A172 (cell line): ENCODE results near the gene ANKS1B. TPM values are rescaled to one million over a fixed set of nuclear protein-coding genes. Genes with fewer than 3 reads are reported as not detected.
"Not testable (repeated sequence)": the region's sequence is repeated elsewhere in the genome, so short reads cannot be mapped to it uniquely, and the experiment has no call there.

Source experiments
- DNase-seq: peaks from one replicate; pipeline ENCODE4 v3.0.0-alpha.2; 2015; ENCODE audit warnings: low spot score
- total RNA-seq: library from RNA; depleted of rRNA; stranded (reverse); fragments of >200 nt; shearing (Covaris generic); gene quantifications from 2 replicates; pipeline ENCODE4 v1.2.3, GENCODE V29; 2014

The ANKS1B gene
- total RNA-seq, 1 experiment from 2014 or later = 0.24 TPM

DNA sequence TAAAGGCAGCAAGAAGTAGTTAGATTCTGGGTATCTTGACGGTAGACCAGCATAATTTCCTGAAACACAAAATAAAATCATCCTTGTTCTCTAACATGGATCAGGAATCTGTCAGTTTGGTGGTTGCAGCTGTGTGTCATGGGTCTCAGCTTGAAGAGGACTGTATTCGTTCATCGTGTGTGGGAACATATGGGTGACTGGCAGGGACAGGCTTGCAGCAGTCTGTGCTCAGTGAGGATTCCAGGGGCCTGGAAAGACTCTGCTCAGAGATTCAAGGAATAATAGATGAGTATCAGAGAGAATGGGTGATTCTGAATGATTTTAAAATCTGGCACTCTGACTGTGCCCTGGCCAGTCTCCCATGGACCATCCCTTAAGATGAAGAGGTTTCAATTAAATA is 918.0 kb downstream of the ANKS1B start:
- no peak for DNase-seq

DNA sequence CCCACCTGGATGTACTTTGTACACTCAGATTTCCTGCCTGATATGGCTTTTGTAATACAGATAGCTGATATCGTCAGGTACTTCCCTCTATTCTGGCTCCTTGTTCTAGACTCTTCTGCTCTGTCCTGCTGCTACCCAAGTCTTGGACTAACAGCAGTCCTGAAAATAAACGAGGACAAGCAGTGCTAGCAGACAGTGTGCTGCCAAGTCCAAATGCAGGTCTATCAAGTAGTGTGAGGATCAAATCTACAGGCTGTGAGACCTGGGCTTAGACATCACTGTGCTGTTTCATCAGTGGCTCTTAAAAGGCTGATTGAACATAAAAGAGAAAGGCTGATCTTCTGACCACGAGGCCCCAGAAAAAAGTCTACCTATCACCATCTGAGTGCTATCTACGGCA is 921.6 kb downstream of the ANKS1B start:
- DNase-seq = no peak

DNA sequence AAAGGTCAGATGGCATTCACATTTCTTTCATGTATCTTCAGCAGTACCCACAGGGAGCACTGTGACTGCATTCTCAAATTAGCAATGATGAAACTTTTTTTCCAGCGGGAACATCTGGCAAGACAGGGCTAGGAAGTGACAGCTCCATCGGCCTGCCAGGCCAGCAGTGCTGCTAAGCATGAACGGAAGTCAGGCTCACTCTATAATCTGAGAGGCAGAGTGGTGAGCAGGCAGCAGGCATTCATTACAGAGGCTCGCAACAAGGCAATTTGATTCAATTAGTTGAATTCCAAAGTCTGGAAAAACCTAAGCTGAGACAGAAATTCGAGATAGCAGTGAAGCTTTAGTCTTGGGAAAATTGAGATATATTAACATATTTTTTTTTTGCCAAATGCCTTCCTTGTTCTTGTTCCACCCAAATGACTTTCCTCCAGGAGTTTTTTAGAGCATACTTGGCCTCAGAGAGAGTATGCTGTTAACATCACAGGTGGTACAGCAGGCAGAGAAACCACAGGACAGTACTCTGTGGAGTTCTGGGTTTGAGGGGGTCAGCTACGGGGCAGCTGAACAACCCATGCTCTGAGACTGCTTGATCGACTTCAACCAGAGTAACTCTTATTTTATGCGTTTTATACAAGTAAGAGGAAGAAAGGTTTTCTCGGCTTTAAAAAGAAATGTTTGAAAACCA is 924.8 kb downstream of the ANKS1B start:
- DNase-seq = peak; percentile 8

DNA sequence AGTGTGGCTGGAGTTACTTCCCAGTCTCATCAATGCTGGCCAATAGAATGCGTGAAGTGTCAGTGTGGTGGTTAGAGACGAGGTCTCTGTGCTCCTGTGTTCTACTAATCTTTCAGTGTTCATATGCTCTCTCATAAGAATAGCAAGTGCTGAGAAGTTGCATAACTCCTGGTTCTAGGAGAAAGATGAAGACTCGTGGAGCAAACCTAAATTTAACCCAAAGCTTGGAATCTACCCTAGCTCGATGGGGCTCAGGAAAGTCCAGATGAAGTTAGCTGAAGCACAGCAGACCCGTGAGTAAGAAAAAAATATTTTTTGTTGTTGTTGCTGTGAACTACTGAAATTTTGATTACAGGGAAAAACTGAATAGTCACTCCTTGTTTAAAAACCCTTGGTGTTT is 927.1 kb downstream of the ANKS1B start:
- no peak for DNase-seq

DNA sequence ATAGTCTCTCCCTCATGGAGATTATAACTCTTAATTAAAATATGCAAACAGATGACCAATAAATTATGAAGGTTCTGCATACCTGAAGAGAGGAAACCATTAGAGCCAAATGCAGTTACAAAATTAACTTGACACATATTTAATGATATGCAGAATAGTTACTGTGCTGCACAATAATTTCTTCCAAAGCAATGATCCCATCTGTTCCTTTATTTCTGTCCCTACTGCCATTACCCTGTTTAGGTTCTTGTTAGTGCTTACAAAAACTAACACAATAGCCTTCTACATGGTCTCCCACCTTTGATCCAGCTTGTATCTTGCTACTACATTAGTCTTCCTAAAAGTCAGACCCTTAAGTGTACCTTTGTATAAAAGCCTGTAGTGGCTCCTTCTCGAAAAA is 928.5 kb downstream of the ANKS1B start:
- DNase-seq = no peak

DNA sequence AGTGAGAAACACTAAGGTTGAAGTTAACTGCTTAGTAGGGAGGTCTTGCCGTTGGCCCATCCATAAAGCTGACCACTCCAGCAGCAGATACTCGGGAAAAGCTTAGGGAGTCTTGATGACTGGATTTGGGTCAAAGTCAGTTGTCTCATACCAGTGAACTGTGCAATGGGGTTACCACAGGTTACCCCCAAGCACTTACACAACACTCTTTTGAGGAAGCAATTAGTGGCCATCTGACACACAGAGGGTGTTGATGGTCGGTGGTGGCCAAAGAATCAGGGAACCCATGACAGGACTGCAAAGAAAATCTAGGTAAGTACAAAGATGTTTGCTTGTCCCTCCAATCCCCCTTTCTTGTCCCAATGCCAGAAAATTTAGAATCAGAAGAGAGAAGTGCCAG is 929.4 kb downstream of the ANKS1B start:
- no peak for DNase-seq

DNA sequence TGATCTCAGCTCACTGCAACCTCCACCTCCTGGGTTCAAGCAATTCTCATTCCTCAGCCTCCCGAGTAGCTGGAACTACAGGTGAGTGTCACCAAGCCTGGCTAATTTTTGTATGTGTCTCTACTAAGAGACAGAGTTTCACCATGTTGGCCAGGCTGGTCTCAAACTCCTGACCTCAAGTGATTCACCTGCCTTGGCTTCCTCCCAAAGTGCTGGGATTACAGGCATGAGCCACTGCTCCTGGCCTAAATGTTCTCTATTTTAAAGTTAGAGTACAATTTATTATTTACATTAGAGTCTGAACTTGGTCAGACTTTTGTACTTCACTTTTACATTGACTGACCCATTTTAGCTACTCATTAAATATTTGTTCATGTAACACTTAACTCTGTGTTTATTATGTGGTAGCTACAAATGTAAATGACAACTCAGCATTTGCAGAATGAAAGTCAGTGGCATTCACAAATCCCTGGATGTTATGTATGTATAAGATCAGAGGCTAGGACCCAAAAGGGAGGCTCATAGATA is 930.1 kb downstream of the ANKS1B start:
- no peak for DNase-seq

DNA sequence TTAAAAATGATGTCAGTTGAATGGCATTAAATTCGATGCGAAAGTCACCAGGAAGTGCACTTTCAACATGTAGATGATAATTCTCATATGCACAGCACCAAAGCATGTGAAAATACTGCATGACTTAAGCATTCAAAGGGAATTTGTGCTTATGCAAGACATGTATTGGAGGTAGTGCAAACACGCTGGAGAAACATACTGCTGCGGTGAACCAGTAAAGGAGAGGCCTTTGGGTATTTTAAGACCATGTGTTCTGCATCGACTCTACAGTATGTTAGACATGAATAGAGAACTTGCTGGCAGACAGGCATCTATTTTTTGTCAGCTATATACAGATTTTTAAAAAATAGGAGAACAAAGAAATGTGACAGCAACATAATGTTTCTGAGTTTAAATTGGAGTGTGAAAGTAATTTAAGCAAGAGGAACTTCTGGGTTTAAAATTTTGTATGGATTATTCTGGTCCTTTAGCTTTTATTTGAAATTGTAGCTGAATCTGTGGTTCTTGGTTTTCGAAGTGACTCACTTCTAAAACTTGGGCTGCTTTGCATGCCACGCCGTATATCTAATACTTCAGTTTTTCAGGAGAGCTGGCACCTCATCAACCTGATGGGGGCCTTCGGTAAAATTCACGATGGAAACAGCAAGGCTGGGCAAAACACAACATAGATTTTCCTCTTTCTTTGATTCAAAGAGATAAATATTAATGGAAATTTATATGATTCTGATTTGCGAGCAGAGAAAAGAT is 930.9 kb downstream of the ANKS1B start:
- DNase-seq = no peak

DNA sequence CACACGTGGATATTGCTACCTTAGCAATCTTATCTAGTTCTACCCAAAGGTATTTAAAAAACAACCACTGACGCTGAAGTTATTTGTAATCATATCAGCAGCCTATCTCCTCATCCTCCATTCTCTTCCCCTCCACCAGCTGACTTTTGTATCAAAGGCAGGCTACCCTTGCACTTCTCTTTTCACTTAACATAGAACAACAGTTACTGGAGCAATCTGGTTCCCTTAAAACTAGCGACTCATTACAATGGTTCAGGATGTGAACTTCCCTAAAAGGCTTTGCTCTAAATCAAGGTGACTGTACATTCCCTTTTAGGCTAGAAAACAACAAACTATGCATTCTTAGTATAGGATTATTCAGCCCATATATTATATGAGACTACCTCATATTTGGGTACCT is 935.0 kb downstream of the ANKS1B start:
- DNase-seq = no peak

DNA sequence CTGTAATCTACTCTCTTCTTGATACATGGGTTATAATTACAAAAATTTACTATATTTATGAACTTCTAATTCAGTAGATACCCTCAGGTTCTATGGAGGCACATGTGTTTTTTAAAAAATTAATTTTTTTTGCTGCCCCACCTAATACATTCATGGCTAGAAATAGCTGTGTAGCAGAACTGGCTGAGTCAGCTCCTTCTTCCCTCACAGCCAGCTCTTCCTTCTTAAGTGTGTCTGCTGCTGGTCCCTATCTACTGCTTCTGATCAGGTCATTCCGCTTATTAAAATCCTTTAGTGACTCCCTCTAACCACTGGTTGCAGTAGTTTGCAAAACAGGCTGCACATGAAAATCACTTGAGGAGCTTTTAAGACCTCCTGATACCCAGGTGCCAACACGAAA is 939.6 kb downstream of the ANKS1B start:
- no peak for DNase-seq

DNA sequence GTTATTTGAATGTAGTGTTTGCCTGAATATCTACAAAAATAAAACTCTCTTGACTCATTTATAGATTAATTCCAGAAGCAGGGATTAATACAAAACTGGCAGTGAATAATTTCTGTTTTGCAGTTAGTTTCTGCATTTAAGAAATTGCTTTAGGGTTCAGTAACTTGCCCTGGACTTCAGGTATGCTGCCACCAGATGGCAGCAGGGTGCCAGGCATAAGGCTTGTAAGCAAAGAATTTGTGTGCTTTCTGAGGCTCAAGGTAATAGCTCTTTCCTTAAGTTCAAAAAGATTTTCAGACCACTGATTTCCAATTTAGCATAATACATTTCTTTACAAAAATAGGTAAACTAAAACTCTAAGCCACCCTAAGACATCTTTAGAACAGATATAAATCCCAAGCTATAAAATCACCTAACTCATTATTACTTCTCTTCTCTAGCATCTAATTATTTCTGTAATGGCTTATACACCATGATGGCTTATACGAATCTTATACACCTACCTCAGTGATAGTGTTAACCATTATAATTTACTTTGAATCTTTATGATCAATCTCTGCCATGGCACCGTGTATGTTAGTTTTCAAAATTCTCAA is 941.3 kb downstream of the ANKS1B start:
- DNase-seq = peak; percentile 45

DNA sequence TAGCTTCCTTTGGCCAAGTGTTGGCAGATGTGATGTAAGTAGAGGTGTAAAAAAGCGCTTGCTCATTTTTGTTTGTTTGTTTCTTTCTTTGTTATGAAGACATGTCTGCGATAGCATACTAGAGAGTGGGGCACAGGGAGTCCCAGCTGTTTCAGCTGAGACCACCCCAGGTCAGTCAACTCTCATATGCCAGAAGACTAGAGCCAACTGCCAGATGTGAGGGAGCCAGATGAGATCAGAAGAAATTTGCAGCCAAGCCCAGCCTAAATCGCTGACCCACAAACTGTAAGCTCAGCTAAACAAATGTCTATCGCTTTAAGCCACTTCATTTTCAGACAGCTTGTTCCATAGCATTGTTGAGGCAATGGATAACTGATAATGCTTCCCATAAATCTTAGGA is 942.5 kb downstream of the ANKS1B start:
- no peak for DNase-seq

DNA sequence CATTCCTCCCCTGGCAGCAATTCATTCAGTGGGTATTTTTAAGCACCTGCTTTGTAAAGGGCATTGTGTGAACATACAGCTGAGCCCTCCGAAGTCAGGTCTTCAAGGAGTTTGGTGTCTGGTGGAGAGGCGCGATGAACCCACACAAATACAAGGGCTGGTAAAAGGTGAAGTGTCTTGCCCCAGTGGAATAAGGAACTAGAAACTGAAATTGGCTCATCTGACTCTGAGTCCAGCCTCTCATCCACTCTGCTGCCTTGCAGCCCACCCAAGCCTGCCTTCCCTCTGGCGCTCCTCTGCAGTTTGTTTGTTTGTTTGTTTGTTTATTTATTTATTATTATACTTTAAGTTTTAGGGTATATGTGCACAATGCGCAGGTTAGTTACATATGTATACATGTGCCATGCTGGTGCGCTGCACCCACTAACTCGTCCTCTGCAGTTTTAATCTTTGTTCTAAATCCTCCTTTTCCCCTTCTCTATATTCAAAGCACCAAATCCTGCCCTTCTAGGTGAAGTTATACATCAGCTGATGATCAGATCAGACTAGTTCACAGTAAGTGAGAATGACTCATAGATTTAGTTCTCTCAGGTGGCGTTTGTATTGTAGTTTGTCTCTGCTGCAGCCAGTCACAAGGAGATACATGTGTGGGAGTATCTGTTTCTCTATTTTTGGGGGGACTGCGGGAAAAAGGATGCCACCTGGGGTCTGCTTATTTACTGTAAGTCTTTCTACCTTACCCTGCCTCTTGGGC is 945.2 kb downstream of the ANKS1B start:
- no peak for DNase-seq

DNA sequence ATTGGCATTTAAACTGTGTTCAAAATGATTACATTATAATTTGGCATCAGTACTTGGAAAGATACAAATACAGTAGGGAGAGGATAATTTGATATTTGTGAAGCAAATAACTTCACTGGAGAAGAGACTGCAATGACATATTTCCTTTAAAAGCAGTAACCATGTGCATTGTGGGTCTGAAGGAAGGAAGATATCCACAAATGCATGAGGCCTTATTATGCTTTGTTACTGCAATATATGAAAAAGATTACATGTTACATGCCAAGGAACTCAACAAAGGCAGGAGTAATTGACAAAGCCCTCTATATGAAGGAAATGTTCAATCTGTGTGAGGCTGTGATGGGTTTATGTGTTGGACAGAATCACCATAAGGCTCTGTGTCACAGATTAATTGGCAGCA is 948.2 kb downstream of the ANKS1B start:
- DNase-seq = no peak

DNA sequence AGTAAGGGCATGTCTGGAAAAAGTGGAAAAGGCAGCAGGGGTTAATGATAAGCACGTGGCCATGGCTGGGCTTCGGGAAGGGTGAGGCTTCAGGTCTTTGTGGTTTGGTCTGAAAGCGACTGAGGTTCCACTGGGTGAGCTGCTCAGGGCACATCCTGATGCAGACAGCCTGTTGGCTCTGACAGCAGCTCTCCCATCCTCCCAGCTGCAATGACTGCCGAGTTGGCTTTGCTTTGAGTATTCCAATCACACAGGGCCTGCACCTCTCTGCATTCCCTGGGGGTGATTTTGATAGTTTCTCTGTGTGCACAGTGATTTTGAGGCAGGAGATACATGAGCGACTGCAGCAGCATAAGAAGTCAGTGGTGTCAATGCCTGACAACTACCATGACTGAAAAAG is 948.9 kb downstream of the ANKS1B start:
- no peak for DNase-seq

DNA sequence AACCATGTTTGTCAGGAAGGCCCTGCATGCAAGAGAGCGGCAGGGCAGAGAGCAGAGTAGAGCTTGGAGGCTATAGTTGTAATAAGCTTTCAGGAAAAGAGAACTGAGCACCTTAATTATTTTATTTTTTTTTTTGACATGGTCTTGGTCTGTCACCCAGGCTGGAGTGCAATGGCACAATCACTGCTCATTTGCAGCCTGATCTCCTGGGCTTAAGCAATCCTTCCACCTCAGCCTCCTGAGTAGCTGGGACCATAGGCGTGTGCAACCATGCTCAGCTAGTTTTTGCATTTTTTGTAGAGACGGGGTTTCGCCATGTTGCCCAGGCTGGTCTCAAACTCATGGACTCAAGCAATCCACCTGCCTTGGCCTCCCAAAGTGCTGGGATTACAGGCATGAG is 950.5 kb downstream of the ANKS1B start:
- not testable (repeated sequence) for DNase-seq

DNA sequence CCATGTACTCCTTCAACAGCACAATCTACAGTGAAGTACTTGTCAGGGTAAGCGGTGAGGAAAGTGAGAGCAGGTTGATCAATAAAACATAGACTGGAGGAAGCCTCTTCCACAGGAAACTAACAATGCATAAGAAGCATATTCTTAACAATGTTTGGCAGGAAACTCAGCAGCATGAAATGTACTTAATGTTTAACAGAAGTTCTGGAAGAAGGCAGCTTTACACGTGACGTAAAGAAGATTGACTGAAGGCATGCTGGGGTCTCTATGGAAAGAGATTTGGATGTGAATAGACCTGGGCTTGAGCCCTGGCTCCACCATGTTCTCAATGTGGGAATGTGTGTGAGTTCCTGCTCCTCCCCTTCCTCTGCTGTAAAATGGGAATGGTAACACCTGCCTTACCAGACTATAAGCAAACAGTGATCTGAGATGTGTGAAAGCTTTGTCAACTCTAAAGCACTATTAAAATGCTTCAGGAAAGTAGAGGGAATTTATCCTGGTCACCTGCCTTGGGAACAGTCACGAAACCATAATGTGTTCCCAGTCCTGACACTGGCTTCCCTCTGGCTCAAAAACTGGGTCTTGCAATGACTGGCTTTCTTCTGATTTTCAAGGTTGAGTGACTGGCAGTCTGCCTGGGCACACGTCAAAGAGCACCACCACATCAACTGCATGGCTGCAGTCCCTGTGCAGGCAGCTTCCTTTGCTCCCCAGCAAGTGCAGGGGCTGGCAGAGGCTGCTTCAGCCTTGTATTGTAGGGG is 955.0 kb downstream of the ANKS1B start:
- no peak for DNase-seq

DNA sequence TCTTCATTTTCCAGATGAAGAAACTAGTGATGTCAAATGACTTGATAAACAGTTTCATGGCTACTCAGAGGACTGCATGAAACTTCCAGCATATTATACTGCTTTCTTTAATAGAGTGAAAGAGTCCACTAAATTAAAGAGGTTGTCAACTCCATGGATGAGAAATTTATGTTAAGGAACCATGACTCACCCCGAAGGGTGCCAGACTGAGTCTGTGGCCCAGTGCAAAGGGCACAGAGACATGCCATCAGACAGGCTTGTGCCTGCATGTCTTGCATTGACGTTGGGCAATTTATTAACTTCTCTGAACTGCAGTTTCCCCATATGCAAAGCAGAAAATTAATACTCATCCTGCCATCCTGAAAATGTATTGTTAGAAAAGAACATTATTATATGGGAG is 957.3 kb downstream of the ANKS1B start:
- DNase-seq = peak; percentile 18

DNA sequence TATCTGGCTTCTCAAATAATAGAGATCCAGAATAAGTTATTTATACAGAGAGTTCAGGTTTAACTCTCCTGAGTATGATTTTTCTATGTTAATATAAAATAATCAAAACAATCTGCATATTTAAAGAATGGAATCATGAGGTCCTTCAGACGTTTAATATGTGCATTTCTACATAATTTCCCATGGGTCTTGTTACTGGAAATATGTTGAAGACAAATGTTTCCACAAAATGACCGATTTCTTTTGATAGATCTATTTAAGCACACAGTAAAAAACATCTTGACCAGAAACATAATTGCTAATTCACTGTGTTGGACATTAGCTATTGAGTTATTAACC is 957.7 kb downstream of the ANKS1B start:
- DNase-seq = no peak

DNA sequence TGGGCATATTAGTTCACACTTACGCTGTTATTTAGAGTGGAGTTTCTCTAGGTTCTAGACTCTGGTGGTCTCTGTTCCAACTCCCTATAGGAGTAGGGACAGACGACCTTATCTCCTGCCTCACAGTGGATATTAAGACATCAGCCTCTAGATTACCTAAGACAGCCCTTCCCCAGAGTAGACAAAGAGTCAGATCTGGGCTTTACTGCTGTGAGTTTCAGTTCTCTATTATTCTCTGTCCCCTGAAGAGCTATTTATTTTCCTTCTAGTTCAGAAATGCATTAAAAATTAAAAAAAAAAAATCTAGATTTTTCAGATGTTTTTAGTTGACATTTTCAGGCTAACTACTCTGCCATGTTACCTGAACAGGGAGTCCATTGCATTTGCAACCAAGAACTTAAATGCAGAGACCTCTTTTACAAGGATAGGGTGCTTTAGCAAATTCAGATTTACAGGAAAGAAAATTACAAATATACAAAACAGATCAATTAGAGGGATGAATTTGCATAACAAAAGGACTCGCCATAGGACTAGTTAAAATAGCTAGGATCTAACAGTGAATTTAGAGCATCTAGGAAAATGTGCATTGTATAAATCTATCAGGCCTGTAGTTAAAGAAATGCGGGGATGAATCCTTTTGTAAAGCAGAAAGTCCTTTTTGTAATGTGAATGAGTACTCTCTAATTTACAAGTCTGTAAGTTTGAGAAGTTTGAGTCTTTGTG is 958.2 kb downstream of the ANKS1B start:
- DNase-seq = no peak

DNA sequence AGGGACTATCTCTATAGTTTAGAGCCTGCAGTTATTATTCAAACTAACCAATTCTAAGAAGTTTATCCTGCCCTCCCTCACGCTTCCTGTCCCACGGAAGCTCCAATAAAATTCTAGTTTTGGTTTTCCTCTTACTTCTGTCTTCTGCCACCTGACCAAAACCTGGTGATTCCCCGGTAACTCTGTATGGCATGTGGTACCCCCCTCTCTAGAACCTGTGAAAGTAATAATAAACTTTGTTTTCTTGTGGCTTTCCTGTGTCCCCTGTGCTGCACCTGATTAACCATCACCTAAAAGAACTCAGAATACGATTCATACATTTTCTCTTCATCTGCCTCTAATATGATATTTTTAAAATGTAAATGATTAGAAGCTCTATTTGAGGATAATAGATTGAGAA is 959.9 kb downstream of the ANKS1B start:
- DNase-seq = no peak
